ENCODE measurements around the gene GREB1. TPM values are rescaled to one million over a fixed set of nuclear protein-coding genes. Genes with fewer than 3 reads are reported as not detected.

The GREB1 gene
- total and polyA plus RNA-seq, 2 of the 4 experiments (the other 2 are of a cell fraction): 0.05 TPM; not detected in 1

DNA sequence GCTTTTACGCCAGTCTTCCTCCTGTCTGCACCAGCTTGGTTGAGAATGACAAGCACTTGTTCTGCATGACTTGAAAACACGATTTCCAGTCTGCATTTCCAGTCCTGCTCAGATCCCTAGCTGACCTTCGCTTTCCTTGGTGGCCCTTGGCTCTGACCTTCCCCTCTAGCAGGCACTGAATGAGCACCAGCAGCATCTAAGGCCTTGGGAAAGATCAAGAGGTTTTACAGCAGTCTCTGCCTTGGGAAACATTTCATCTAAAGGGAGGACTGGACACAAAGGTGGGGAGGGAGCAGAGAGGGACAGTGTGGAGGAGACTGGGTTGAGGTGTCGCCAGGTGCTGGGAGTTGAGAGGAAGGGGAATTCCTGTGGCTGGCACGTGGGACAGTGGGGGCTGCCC, 105.7 kb downstream of the GREB1 start:
- CTCF ChIA-PET: no interaction called here
- intact Hi-C loops (cut with micrococcal nuclease): no loop called here
- H3K27ac ChIP-seq (ENCODE audit: insufficient read depth, low read length): no peak overlapping the region

More for the DNA sequence above, 105.7 kb downstream of the GREB1 start:
- Histone ChIP-seq H4K91ac (ENCODE audit: insufficient read depth, low read depth, low read length) (no peak overlapping the region), H3K4me3 (ENCODE audit: insufficient read depth, low read depth, low read length) (no peak overlapping the region), H3K56ac (ENCODE audit: extremely low read depth, insufficient read depth, low read length) (no peak overlapping the region), H2AK9ac (replicated peaks; ENCODE audit: low read depth, low read length, poor library complexity) (no peak overlapping the region), H3K36me3 (ENCODE audit: control insufficient read depth, insufficient read depth, low read length) (no peaks in the 10 kb centered on the region), H3K4me2 (ENCODE audit: low read depth, low read length) (no peak overlapping the region), H3K4ac (ENCODE audit: low read depth, low read length) (no peak overlapping the region), H2BK20ac (ENCODE audit: low read depth, low read length) (no peak overlapping the region), H3K9me3 (ENCODE audit: control insufficient read depth, insufficient read depth, low read length) (no peaks in the 10 kb centered on the region), H3K14ac (replicated peaks; ENCODE audit: low read depth, low read length) (no peak overlapping the region), H2BK120ac (ENCODE audit: low read depth, low read length) (no peak overlapping the region), H3K9me1 (ENCODE audit: insufficient read depth, low read length) (no peaks in the 10 kb centered on the region), H2AFZ (replicated peaks; ENCODE audit: low read length, poor library complexity) (no peak overlapping the region), H3K27me3 (ENCODE audit: control insufficient read depth, insufficient read depth, low read length) (peaks cover 46% of the 10 kb centered on the region), H2AK5ac (ENCODE audit: low read depth, low read length) (no peak overlapping the region), H3K18ac (ENCODE audit: low read depth, low read length) (no peak overlapping the region), H3K9ac (ENCODE audit: low read depth, low read length) (no peak overlapping the region), H2BK5ac (ENCODE audit: low read depth, low read length, poor library complexity, severe bottlenecking) (no peak overlapping the region), H4K20me1 (ENCODE audit: insufficient read depth, low read length) (no peaks in the 10 kb centered on the region), H4K5ac (ENCODE audit: low read depth, low read length) (no peak overlapping the region), H4K8ac (ENCODE audit: low read depth in 2 of 2, low read length in 2 of 2) (no peak overlapping the region), H3K23ac (ENCODE audit: low read depth, low read length) (no peak overlapping the region), H3K4me1 (ENCODE audit: control insufficient read depth, insufficient read depth, low read length) (no peaks in the 10 kb centered on the region), H3K79me1 (ENCODE audit: low read depth in 1 of 2, low read length in 2 of 2) (no peaks in the 10 kb centered on the region), H2BK15ac (ENCODE audit: low read depth, low read length) (no peak overlapping the region)
- POLR2A ChIA-PET (ENCODE audit: unreplicated experiment): no interaction called here
- dilution Hi-C loops (cut with HindIII; ENCODE audit: low sequenced_read_pairs, unreplicated experiment): no loop called here
- no TSS peak for BruUV-seq (replicated peaks)
- no peak for ATAC-seq (ENCODE audit: low read depth)
- no peak for DNase-seq
- in situ Hi-C loops (cut with MboI; ENCODE audit: low sequenced_read_pairs): no loop called here
- 70% methylated on average over 4 of the region's 5 CpGs; no CpG with 5 or more reads in 1 of the 2 experiments for WGBS, 2 experiments (ENCODE audit: extremely low coverage in 2 of 2, insufficient read length in 1 of 2)
- TF ChIP-seq MAZ (IDR thresholded peaks at IDR 0.05; ENCODE audit: borderline replicate concordance, low read depth, low read length) (no peak), CEBPB (IDR thresholded peaks at IDR 0.05; ENCODE audit: low read depth, low read length) (no peak), BHLHE40 (IDR thresholded peaks at IDR 0.05; ENCODE audit: low read depth, low read length) (no peak), POLR2A (IDR thresholded peaks at IDR 0.05; ENCODE audit: low read depth, low read length) (no peak), NFE2L2 (IDR thresholded peaks at IDR 0.05; ENCODE audit: low read depth, low read length) (no peak)
- TF ChIP-seq, protein P1, sequence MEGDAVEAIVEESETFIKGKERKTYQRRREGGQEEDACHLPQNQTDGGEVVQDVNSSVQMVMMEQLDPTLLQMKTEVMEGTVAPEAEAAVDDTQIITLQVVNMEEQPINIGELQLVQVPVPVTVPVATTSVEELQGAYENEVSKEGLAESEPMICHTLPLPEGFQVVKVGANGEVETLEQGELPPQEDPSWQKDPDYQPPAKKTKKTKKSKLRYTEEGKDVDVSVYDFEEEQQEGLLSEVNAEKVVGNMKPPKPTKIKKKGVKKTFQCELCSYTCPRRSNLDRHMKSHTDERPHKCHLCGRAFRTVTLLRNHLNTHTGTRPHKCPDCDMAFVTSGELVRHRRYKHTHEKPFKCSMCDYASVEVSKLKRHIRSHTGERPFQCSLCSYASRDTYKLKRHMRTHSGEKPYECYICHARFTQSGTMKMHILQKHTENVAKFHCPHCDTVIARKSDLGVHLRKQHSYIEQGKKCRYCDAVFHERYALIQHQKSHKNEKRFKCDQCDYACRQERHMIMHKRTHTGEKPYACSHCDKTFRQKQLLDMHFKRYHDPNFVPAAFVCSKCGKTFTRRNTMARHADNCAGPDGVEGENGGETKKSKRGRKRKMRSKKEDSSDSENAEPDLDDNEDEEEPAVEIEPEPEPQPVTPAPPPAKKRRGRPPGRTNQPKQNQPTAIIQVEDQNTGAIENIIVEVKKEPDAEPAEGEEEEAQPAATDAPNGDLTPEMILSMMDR (conservative IDR thresholded peaks at IDR 0.05; ENCODE audit: low read depth, low read length): no peak

Measured in IMR-90 (cell line).